Uterus (tissue), 2 donors: ENCODE measurements around the gene FAM83D.

Source experiments
- CTCF ChIP-seq, 4 experiments: fragments of 200-600 bp in 2 of 4; fragments of 450-650 bp in 2 of 4; sonication (generic) in 2 of 4; IDR thresholded peaks; one replicate each; pipeline ENCODE4 v1.5.1; 2016 to 2019; ENCODE audit warnings: antibody characterized with exemption in 4 of 4, mild to moderate bottlenecking in 2 of 4, moderate library complexity in 1 of 4
- POLR2A ChIP-seq, 2 donors: fragments of 450-650 bp; IDR thresholded peaks; one replicate each; pipeline ENCODE4 v1.6.1; 2016; ENCODE audit warnings: antibody characterized with exemption in 2 of 2, mild to moderate bottlenecking in 1 of 2, moderate library complexity in 1 of 2

GRCh38 chr20:38930242-38930569 lies 4.0 kb downstream of the FAM83D start:
- TF ChIP-seq POLR2A (IDR thresholded peaks at IDR 0.05): no peak
- no peak for TF ChIP-seq CTCF (IDR thresholded peaks at IDR 0.05)
